HL-60 (cell line): ENCODE results near the gene TPRN.

Experiments
- DNase-seq, 2 experiments: peaks; one replicate each; pipeline ENCODE4 v3.0.0-alpha.2; 2010 to 2020; ENCODE audit warnings: low read depth in 1 of 2, low spot score in 1 of 2
- H3K27ac ChIP-seq: fragments of 250-450 bp; sonication (Bioruptor Pico); replicated peaks from 2 replicates; pipeline ENCODE4 v1.5.1; 2020; ENCODE audit warnings: mild to moderate bottlenecking, moderate library complexity
- H3K27me3 ChIP-seq: fragments of 250-450 bp; sonication (Bioruptor Pico); 2 replicates; pipeline ENCODE4 v1.5.1; 2021; ENCODE audit warnings: mild to moderate bottlenecking, moderate library complexity; ENCODE audit not compliant: insufficient read depth, poor library complexity, severe bottlenecking
- H3K4me3 ChIP-seq: replicated peaks from 2 replicates; pipeline ENCODE4 v1.5.1; 2011; ENCODE audit warnings: mild to moderate bottlenecking, control low read depth, low read length; ENCODE audit not compliant: insufficient read depth
- CTCF ChIP-seq: IDR thresholded peaks from one replicate; pipeline ENCODE4 v1.5.1; 2011; ENCODE audit warnings: low read length, control low read depth, inconsistent platforms; ENCODE audit not compliant: insufficient read depth
- GABPA ChIP-seq: IDR thresholded peaks from 2 replicates; pipeline ENCODE4 v1.6.1; 2012; ENCODE audit warnings: low read depth
- POLR2AphosphoS5 ChIP-seq: IDR thresholded peaks from 2 replicates; pipeline ENCODE4 v1.6.1; 2012; ENCODE audit warnings: low read depth
- REST ChIP-seq: IDR thresholded peaks from 2 replicates; pipeline ENCODE4 v1.6.1; 2012; ENCODE audit warnings: low read depth; ENCODE audit not compliant: insufficient replicate concordance
- SPI1 ChIP-seq: IDR thresholded peaks from 2 replicates; pipeline ENCODE4 v1.6.1; 2012; ENCODE audit warnings: low read depth, mild to moderate bottlenecking, borderline replicate concordance

TPRN gene

GRCh38 chr9:137228968-137229896 lies 28.7 kb upstream of the TPRN start:
- Histone ChIP-seq H3K4me3 (no peak overlapping the region), H3K27ac (no peak overlapping the region), H3K27me3 (peaks cover 8% of the 10 kb centered on the region)
- no peak for TF ChIP-seq REST
- no peak for TF ChIP-seq POLR2AphosphoS5
- no peak for TF ChIP-seq GABPA
- TF ChIP-seq CTCF = no peak
- no peak for TF ChIP-seq SPI1
- DNase-seq = no peak

- no peak for DNase-seq
- TF ChIP-seq GABPA (no peak), SPI1 (no peak), REST (no peak), POLR2AphosphoS5 (no peak), CTCF (no peak)
- no peak overlapping the region for H3K27ac ChIP-seq
- H3K27me3 ChIP-seq = peaks cover 6% of the 10 kb centered on the region
- H3K4me3 ChIP-seq = no peak overlapping the region
These were observed 28.0 kb upstream of the TPRN start for GRCh38 chr9:137228506-137228967.

- no peak overlapping the region for H3K4me3 ChIP-seq
- H3K27me3 ChIP-seq = peaks cover 2% of the 10 kb centered on the region
- no peak for TF ChIP-seq SPI1
- TF ChIP-seq CTCF = no peak
- TF ChIP-seq GABPA = no peak
- no peak for TF ChIP-seq POLR2AphosphoS5
- TF ChIP-seq REST = no peak
- no peak for DNase-seq
- H3K27ac ChIP-seq = no peak overlapping the region
These were observed 27.4 kb upstream of the TPRN start for GRCh38 chr9:137227853-137228505.
